DMS53 treated with DMSO at 0.1 percent for 48 hours (cell line): Measurements from ENCODE around the gene EDEM1.
"Not testable (repeated sequence)": the region's sequence is repeated elsewhere in the genome, so short reads cannot be mapped to it uniquely, and the experiment has no call there.

Experiments
- DNase-seq: peaks from one replicate; lab custom pipeline; 2025; ENCODE audit not compliant: unreplicated experiment; lab: John Stamatoyannopoulos, UW

The EDEM1 gene

DNA sequence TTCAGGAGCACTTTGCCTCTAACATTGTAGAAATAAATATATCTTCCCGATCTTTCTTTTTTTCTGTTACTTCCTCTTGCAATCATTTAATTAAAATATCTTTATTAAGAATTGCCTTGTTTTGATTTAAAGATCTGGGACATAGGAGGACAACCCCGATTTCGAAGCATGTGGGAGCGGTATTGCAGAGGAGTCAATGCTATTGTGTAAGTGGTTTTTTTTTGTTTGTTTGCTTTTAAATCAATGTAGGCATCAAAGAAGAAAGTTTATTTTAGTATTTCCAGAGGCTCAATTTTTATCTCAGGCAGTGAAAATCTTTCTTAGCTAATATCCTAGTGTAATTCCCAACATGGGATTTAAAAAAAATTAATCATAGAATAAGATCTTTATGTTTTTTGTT, 15.5 kb upstream of the EDEM1 start:
- DNase-seq = no peak

DNA sequence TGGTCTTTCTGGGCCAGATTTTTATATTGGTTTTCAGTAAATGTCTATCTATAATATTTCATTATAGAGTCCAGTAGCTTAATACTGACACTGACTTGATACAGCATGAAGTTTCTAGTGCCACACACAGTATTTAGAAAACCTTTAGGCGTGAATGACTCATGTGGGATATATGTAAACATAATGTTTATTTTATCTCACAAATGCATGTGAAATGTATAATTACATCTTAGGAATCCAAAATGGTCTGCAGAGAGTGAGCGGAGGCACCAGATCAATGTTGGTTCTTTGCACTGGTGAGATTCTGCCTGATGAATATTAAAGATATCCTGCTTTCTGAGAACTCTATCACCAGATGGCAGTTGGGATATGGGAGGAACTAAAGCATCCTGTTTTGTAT, 8.5 kb upstream of the EDEM1 start:
- not testable (repeated sequence) for DNase-seq

DNA sequence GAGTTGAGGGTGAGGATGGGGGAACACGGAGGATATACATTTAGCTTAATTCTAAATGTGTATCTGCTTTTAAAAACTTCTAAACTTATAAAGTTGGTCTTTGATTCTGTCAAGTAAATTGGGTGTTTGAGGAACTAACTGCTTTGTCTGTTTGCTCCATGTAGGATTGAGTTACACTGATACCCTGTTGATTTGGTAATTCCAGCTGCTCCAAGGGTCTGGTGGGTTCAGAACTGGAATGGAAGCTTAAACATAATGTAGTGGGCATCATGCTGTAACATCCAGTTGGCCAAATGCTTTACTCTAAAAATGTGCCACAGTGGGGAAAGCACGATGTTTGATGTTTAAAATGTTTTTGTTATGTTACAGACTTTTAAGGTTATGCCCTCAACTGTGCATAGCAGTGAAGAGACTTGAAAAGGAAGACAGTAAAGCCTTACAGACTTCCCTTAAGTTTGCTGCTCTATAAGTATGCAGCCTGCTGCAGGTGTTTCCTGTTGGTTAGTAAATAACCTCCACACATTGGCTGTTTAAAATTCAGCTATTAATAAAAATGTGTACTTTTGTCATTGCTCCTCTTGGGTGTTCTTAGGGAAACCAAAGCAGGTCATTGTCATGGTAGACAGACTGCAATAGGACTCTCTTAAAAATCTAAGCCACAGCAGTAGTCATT, 5.9 kb upstream of the EDEM1 start:
- no peak for DNase-seq

DNA sequence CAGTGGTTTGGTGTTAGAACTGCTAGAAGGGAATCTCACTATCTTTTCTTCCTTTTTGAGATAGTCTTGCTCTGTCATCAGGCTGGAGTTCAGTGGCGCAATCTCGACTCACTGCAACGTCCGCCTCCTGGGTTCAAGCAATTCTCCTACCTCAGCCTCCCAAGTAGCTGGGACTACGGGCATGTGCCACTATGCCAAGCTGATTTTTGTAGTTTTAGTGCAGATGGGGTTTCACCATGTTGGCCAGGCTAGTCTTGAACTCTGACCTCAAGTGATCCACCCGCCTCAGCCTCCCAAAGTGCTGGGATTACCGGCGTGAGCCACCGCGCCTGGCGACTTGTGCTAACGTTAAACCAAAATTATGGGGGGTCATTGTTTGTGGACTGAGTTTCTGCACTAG, 3.8 kb upstream of the EDEM1 start:
- not testable (repeated sequence) for DNase-seq

DNA sequence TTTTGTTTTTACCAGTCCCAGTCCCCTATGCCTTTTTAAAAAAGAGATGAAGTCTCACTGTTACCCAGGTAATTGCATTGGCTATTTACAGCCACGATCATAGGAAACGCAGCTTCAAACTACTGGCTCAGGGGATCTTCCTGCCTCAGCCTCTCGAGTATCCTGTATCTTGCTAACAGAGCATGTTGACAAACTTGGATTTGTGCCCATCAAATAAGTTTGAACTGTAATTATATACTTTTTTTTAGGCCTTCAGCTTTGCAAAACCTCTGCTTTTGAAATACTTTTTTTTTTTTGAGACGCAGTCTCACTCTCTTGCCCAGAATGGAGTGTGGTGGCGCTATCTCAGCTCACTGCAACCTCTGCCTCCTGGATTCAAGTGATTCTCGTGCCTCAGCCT, 3.0 kb upstream of the EDEM1 start:
- no peak for DNase-seq

DNA sequence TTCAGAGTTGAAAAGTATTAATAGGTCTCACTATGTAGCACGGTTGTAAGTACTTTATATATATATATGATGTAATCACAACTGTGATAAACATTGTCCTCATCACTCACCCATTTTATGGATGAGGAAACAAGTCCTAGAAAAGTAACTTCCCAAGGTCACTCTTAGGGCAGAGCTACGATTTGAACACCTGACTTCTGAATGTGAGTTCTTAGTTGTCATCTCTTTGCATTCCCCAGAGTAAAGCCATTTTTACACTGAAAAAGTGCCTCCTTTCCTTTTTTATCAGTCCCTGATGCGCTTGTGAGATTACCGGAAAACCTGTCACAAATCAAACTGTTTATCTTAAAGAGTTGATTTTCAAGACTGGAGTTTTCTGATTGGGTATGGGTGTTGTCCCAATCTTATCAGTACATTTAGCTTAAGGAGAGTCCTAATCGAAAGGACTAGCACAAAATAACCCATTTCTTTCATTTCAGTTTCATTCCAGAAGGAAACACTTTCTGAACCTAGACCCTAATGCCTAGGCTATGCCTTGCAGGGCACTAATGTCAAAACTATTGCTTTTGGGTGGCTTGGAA, 2.3 kb upstream of the EDEM1 start:
- no peak for DNase-seq

DNA sequence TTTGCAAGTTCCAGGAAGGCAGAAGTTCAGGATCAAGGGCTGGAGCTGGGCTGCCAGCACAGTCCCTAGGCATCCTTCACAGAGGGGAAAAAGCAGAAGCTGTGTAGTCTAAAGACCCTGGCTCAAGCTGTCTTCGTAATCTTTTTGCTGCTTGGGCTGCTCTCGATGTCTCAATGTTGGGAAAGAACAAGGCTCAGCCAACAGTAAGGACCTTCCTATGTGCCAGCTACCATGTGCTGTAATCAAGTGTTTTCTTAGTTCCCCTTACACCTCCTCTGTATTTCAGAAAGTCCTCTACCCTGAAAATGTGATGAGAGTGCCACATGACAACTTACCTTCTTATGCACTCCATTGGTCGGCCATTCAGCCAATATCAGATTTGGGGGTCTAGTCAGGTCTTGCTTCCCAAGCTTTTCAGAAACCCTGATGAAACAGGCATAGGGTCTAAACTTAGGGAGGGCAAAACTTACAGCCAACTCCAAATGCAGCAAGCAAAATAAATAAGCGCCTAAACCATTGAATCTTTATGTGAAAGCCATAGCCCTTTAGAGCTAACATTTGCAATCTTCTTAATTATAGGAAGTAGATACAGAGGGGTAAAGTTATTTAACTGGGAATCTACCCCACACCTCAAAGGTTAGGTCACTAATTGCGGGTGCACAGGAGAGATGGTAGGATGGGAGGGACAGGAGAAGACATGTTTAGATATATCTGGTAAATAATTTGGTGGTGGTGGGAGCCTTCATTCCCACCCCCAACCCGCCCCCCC, 1.2 kb upstream of the EDEM1 start:
- DNase-seq = no peak

DNA sequence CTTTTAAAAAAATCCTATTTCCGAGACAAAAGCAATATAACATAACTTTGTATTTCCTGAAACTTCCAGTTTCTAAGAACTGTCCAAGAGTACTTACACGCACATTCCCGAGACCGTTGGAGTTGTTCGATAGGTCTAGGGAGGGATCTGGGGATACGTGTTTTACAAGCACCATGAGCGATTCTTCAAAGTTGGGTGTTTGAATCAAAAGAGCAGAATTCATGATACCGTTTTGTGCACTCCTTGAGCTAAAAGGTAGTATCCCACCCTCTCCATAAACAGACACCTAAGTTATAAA, 700 bp upstream of the EDEM1 start:
- DNase-seq = no peak

DNA sequence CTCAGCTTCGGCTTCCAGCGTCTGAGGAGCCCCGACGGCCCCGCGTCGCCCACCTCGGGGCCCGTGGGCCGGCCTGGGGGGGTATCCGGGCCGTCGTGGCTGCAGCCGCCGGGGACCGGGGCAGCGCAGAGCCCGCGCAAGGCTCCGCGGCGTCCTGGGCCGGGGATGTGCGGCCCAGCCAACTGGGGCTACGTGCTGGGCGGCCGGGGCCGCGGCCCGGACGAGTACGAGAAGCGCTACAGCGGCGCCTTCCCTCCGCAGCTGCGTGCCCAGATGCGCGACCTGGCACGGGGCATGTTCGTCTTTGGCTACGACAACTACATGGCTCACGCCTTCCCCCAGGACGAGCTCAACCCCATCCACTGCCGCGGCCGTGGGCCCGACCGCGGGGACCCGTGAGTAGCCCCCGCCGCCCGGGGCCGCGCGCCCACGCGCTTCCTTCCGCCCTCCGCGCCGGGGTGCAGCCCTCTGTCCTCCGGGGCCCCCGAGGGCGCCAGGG, 462 bp downstream of the EDEM1 start:
- no peak for DNase-seq

DNA sequence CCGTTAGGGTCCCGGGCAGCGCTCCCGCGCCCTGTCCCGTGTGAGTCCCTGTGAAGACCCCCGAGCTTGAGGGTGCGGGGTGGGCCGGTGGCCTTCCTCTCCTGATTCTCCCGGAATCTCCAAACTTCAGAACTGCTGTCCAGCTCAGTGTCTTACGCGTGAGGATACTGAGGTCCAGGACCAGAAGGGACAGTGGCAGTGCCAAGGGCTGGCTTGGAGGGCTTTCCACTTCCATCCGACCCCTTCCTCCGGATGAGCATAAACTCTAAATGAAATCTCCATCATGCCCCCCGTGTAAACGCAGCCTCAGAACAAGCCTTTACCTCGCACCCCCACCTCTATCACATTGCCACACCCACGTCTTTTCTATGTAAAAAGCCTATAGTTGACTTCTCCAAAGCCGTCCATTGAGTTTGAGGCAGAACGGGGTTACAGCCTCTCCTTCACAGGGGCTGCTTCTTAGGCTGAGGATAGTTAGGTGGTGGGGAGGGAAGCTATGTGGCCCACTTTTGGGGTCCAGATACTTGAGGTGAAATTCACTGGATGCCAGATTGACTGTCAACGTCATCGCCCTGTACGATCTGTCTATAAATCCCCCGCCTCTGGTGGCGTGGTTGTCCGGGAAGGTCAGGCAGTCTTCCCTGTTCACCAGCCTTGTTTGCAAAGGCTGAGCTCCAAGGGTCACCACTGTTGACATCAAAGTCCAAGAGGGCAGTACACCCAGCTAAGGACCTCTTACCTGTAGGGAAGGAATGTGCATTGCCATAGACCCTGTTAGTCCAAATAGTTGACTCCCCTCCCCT, 1.1 kb downstream of the EDEM1 start:
- no peak for DNase-seq

DNA sequence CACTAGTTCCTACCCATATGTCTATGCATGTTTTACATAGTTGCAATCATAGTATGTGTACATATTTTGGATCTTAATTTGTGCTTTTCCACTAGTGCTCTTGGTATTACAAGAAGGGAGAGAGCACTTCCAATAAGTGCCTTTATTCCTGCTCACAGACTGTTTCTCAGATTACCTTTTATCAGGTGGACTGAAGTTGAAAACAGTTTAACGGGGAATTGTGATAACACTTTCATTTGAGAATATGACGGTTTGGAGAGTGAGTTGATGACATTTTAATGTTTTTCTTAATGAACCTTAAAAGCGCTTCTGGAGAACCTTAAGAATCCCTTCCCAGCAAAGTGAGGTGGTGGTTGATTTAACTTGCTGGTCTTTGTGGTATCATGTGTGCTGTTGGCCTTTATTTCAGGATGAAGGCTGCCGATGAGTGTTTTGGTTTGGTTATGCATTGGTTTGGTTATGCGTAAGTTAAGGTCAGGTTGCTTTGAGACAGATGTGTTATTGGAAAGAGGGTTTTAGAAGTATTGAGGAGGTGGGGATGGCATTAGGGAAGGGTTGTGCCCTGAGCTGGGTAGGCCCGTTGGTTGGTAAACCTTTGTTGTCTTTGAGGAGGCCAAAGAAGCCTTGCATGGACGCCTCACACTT, 2.8 kb downstream of the EDEM1 start:
- DNase-seq = no peak

DNA sequence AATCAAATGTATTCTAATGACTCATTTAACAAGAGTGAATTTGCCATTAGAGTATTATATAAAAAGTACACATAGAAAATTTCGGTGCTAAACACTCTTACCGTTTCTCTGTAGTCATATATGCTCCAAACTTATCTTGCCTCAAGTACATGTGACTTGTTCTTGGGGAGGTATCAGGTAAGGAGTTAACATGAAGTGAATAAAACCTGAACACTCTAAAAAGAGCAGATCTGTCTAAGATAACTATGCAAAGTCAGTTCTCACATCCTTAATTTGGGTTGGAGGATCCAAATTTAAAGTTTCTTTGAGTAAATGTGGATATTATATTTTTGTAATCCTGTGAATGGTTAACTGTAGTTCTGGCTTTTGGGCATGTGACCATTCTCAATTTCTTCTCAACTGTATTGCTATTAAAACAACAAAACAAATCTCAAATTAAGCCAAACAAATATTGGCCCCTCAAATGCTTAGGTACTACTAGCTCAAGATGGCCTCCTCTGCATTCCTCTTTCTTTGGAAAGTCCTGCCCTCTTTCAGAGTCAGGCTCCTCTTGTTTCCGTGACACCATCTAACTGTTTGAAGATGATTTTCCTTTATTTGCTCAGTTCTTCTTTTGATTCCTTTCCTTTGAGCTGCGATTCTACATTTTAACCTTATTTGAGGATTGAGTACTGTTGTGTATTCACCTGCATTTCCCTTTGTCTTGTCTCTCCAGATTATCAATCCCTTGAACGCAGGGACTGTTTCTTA, 4.2 kb downstream of the EDEM1 start:
- DNase-seq = no peak

DNA sequence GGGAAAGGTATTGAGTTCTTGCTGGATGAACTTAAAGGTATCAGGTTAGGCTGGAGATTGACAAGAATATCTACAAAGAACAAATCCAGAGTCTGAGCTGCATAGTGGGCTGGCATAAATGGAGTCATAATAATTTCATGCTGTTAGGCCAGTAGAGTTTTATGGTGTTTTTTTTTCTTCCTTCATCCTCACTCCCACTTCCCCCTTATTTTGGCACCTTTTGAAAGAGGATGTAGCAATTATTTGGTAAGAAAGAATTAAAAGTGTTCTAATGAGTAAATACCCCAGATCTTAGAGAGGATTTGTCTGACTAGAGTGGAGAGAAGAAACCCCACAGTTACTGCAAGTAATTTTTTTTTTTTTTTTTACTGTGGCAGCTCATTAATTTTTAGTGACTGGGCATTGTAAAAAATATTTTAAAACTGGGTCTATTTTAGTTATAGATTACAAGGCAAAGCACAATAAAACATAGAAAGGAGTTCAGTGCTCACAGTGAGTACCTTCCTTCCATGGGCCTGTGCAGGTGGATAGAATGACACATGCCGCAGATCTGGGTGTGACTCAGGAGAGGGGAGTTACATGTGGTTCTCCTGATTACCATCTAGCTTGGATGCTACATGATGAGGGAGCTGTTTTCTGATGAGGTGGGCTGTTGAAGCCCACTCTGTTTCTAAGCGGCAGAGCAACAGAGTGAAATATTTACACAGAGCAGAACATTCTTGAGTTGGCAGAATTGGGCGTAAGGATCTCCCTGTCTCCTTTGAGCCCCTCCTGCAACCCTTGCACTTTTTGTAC, 5.3 kb downstream of the EDEM1 start:
- no peak for DNase-seq

DNA sequence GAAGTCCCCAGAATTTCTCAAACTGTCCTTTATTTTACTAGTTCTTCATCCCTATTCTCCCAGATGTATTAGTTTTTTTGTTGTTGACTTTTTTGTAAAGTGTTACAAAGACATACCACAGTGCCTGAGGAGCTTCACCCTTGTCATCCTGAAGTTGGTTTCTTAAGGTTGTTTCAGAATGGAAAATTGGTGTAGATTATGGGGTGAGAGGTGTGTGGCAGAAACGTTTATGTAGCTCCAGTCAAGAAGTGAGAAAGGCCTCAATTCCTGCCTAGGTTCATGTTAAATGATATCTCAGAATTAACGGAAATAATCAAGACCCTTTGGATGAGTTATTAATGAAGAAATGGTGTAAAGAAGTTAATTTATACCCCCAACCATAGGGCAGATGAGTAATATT, 6.8 kb downstream of the EDEM1 start:
- no peak for DNase-seq

DNA sequence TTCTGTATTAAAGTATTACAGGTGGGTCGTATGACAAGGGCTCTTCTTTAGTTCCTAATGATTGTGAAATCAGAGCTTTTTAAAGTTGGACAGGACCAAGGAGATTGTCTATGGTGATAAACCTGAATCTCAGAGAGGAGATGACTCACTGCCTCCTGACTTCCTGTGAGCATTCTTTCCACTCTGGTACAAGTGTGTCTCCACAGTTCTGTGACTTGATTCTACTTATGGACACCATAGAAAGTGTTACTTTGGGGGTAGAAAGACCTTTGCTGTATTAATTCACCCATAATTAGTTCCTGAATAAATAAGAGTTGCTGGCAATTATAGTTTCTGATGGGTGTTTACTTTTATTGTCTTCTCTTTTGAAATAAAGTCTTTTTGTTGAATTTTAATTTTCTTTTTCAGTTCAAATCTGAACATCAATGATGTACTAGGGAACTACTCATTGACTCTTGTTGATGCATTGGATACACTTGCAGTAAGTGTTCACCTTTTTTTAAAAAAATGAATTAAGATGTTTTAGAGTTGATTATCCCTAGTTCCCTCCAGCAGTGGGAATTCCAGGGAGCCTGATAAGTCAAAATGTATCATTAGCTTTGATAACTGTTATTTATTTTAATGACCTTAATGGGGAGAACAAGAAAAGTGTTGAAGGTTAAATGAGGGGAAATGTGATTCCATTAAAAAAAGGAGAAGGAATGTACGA, 7.4 kb downstream of the EDEM1 start:
- DNase-seq = peak; percentile 2

DNA sequence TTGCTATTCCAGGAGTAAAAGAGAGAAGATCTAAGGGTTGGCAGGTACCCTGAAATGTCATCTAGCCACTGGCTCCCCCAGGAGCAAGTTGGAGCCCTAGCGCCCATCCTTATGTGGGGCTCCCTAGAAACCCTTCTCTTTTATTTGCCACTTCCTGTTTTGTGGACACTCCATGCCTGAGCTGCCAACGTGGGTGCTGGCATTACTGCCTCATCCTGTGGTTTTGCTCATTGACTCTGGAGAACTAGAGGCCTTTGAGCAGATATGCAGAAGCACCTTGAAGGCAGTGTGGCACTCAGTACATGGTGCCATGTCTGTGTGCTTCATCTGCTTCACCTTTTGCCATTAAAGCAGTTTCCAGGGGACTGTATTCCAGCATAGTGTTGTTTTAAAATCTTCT, 8.1 kb downstream of the EDEM1 start:
- DNase-seq = no peak

DNA sequence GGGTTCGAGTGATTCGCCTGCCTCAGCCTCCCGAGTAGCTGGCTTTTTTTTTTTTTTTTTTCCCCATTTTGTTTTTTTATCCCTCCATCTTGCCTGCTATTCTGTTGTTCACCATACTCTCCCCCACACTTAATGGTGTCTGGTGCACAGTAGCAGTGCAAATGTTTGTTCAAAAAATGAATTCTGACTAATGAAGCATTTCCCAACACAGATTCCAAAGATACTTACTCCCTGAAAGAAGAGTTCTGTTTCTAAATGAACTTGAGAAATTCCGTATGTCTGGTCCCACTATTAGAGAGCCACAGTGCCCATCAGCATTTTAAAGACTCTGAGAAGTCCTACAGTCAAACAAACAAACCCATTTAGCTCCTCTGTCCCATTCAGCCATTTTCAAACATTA, 9.5 kb downstream of the EDEM1 start:
- no peak for DNase-seq

DNA sequence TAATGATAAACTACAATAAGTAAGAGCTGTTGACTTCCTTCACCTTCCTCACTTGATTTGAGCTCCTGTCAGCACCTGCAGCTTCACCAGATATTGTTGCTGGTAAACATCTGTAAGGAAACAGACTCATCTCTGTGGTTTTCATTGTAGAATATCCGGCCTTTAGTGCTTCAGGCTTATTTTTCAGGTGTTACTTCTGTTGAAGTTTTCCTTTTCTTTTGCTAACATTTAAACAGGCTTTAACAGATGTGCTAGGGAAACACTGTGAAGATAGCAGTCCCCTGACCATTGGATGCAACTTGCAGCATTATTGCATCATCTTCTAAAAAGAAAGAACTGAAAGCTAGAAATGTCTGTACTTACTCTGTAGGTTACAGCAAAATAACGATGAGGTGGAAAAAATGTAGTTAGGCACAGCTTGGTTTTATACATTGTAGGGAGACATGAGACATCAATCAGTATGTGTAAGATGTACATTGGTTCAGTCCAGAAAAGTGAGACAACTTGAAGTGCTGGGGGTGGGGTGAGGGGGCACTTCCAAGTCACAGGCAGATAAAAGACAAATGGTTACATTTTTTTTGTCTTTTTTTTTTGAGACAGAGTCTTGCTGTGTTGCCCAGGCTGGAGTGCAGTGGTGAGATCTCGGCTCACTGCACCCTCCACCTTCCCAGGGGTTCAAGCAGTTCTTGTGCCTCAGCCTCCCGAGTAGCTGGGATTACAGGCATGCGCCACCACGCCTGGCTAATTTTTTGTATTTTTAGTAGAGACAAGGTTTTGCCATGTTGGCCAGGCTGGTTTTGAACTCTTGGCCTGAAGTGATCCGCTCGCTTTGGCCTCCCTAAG, 10.2 kb downstream of the EDEM1 start:
- DNase-seq = no peak
